Endothelial cell of umbilical vein (primary cell): ENCODE data around the gene MS4A1. TPM values are rescaled to one million over a fixed set of nuclear protein-coding genes. Genes with fewer than 3 reads are reported as not detected.

Source experiments
- BruUV-seq: library from RNA; stranded (reverse); fragments of 400-500 nt; replicated peaks from 2 replicates; lab custom pipeline; 2021; lab: Mats Ljungman, UMichigan
- CTCF ChIA-PET: fragments of 300-600, 350-600 bp; sonication (Branson Sonifier 250); formaldehyde crosslinking; loops from one replicate; lab custom pipeline; 2021; ENCODE audit warnings: antibody characterized with exemption, inconsistent platforms; lab: Charles Lee
- POLR2A ChIA-PET: fragments of 300-600, 350-600 bp; sonication (Branson Sonifier 250); formaldehyde crosslinking; loops from one replicate; lab custom pipeline; 2021; ENCODE audit warnings: antibody characterized with exemption, inconsistent platforms; lab: Charles Lee
- DNase-seq: peaks from one replicate; pipeline ENCODE4 v3.0.0-alpha.2; 2011; ENCODE audit warnings: low read depth, low spot score
- FAIRE-seq: peaks from 2 replicates; lab custom pipeline; 2011; peaks lifted over from hg19 to GRCh38; lab: Jason Lieb, UNC
- H2AFZ ChIP-seq: 2 replicates; pipeline ENCODE4 v1.6.0; 2012; ENCODE audit warnings: low read depth, low read length, control low read depth, inconsistent platforms
- H3K27ac ChIP-seq: 2 replicates; pipeline ENCODE4 v1.5.1; 2011; ENCODE audit warnings: low read depth, mild to moderate bottlenecking, control low read depth, low read length, moderate library complexity; ENCODE audit not compliant: insufficient read depth
- H3K27me3 ChIP-seq, 2 experiments: 2 replicates each; pipeline versions ENCODE4 v1.6.0 to v1.6.1; 2011; ENCODE audit warnings: low read length in 2 of 2, mixed read lengths in 1 of 2; ENCODE audit not compliant: control insufficient read depth in 2 of 2, insufficient read depth in 2 of 2
- H3K36me3 ChIP-seq, 2 experiments: 2 replicates in 1 of 2; 3 replicates in 1 of 2; pipeline ENCODE4 v1.5.1; 2011; ENCODE audit warnings: low read length in 2 of 2, mild to moderate bottlenecking in 1 of 2, moderate library complexity in 1 of 2; ENCODE audit not compliant: control insufficient read depth in 2 of 2, insufficient read depth in 2 of 2; ENCODE audit errors: extremely low read depth in 1 of 2
- H3K4me1 ChIP-seq: 3 replicates; pipeline ENCODE4 v1.5.1; 2011; ENCODE audit warnings: mild to moderate bottlenecking, low read length; ENCODE audit not compliant: control insufficient read depth, insufficient read depth; ENCODE audit errors: extremely low read depth
- H3K4me2 ChIP-seq: 2 replicates; pipeline ENCODE4 v1.6.1; 2011; ENCODE audit warnings: low read length, control low read depth, mixed read lengths; ENCODE audit not compliant: insufficient read depth
- H3K4me3 ChIP-seq, 3 experiments: fragments of 200-600 bp in 1 of 3; sonication (generic), shearing (Covaris generic) in 1 of 3; replicated peaks in 1 of 3; 2 replicates each; pipeline ENCODE4 v1.5.1; 2011 to 2016; ENCODE audit warnings: control low read depth in 3 of 3, low read length in 3 of 3, mild to moderate bottlenecking in 2 of 3, inconsistent platforms in 1 of 3, low read depth in 1 of 3, moderate library complexity in 1 of 3; ENCODE audit not compliant: insufficient read depth in 1 of 3
- H3K79me2 ChIP-seq: 2 replicates; pipeline ENCODE4 v1.6.0; 2012; ENCODE audit warnings: low read length, inconsistent platforms; ENCODE audit not compliant: control insufficient read depth, insufficient read depth
- H3K9ac ChIP-seq: replicated peaks from 2 replicates; pipeline ENCODE3; 2011; ENCODE audit warnings: low read length, control low read depth; ENCODE audit not compliant: insufficient read depth; ENCODE audit errors: extremely low read depth
- H3K9me1 ChIP-seq: replicated peaks from 3 replicates; pipeline ENCODE4 v1.6.0; 2011; ENCODE audit warnings: mild to moderate bottlenecking, low read length; ENCODE audit not compliant: control insufficient read depth, insufficient read depth; ENCODE audit errors: extremely low read depth
- H3K9me3 ChIP-seq: replicated peaks from 2 replicates; pipeline ENCODE4 v1.5.1; 2012; ENCODE audit warnings: low read length, inconsistent platforms; ENCODE audit not compliant: control insufficient read depth, insufficient read depth
- H4K20me1 ChIP-seq: replicated peaks from 2 replicates; pipeline ENCODE3; 2011; ENCODE audit warnings: mild to moderate bottlenecking, low read length; ENCODE audit not compliant: control insufficient read depth, insufficient read depth; ENCODE audit errors: extremely low read depth
- CTCF ChIP-seq, 2 donors: IDR thresholded peaks; 1 replicate in 1 of 2; 2 replicates in 1 of 2; pipeline ENCODE4 v1.5.1; 2011; ENCODE audit warnings: low read length in 2 of 2, mild to moderate bottlenecking in 2 of 2, moderate library complexity in 2 of 2, control low read depth in 1 of 2, inconsistent platforms in 1 of 2, low read depth in 1 of 2; ENCODE audit not compliant: insufficient read depth in 1 of 2; ENCODE audit errors: extremely low read depth in 1 of 2
- EZH2 ChIP-seq: IDR thresholded peaks from 2 replicates; pipeline ENCODE4 v1.6.1; 2012; ENCODE audit warnings: borderline replicate concordance, low read depth, mild to moderate bottlenecking, moderate library complexity, low read length, inconsistent platforms; ENCODE audit not compliant: severe bottlenecking
- FOS ChIP-seq: IDR thresholded peaks from 2 replicates; pipeline ENCODE4 v1.6.1; 2011; ENCODE audit warnings: mild to moderate bottlenecking, low read length, moderate library complexity, borderline replicate concordance; ENCODE audit not compliant: insufficient read depth
- GATA2 ChIP-seq: IDR thresholded peaks from 2 replicates; pipeline ENCODE4 v1.7.0; 2011; ENCODE audit warnings: low read depth, mild to moderate bottlenecking, moderate library complexity, mixed read lengths, low read length; ENCODE audit not compliant: insufficient read length, insufficient read depth
- JUN ChIP-seq: IDR thresholded peaks from 2 replicates; pipeline ENCODE4 v1.6.1; 2011; ENCODE audit warnings: borderline replicate concordance, low read depth; ENCODE audit not compliant: insufficient read length, insufficient read depth
- MAX ChIP-seq: IDR thresholded peaks from 2 replicates; pipeline ENCODE4 v1.6.1; 2011; ENCODE audit not compliant: insufficient read depth, insufficient read length
- MYC ChIP-seq: IDR thresholded peaks from one replicate; pipeline ENCODE4 v1.6.1; 2011; ENCODE audit warnings: mild to moderate bottlenecking, low read depth, low read length
- POLR2A ChIP-seq: IDR thresholded peaks from 2 replicates; pipeline ENCODE4 v1.6.1; 2012; ENCODE audit warnings: low read depth, mild to moderate bottlenecking, control low read depth, low read length
- POLR2AphosphoS5 ChIP-seq: IDR thresholded peaks from 2 replicates; pipeline ENCODE4 v1.6.1; 2012; ENCODE audit warnings: low read depth, mild to moderate bottlenecking, control low read depth, low read length, moderate library complexity; ENCODE audit not compliant: insufficient read depth
- dilution Hi-C: fragments of 300-500 bp; cut with MboI; formaldehyde crosslinking; loops from one replicate; pipeline ENCODE4 v1.15.0; 2019; ENCODE audit warnings: low sequenced_read_pairs; ENCODE audit not compliant: extremely low pct_ligation_motif_present
- intact Hi-C: fragments of 100-400 bp; cut with micrococcal nuclease; formaldehyde crosslinking; loops from one replicate; pipeline ENCODE4 v1.10.0; 2022
- polyA plus RNA-seq, 4 experiments: library from polyadenylated mRNA; depleted of rRNA in 3 of 4; stranded (reverse) in 3 of 4; unstranded in 1 of 4; fragments of >200 nt; gene quantifications; 2 replicates each; pipeline versions ENCODE4 v1.2.1 to v1.2.3, GENCODE V29; 2011 to 2012; ENCODE audit warnings: missing spikeins in 1 of 4
- total RNA-seq: library from RNA; stranded (reverse); gene quantifications from 2 replicates; pipeline ENCODE4 v1.2.3, GENCODE V29; 2021

The MS4A1 gene
- total and polyA plus RNA-seq, 2 donors (not counting 3 experiments of a cell fraction or from before 2014, with no cell fraction given): not detected

- FAIRE-seq: no peak
- H3K36me3 ChIP-seq: no peaks in the 10 kb centered on the region
- no peak overlapping the region for H2AFZ ChIP-seq
- H3K27ac ChIP-seq: no peak overlapping the region
- ChIA-PET CTCF (no interaction called here), POLR2A (no interaction called here)
- no peaks in the 10 kb centered on the region for H3K27me3 ChIP-seq
- dilution Hi-C loops: no loop called here
- H3K4me2 ChIP-seq: no peak overlapping the region
- H3K9ac ChIP-seq: no peak overlapping the region
- no peaks in the 10 kb centered on the region for H3K9me3 ChIP-seq
- intact Hi-C loops: no loop called here
- no TSS peak for BruUV-seq
- TF ChIP-seq MYC (no peak), POLR2AphosphoS5 (no peak), EZH2 (no peak), POLR2A (no peak), CTCF (IDR thresholded peaks at IDR 0.05; ENCODE audit: extremely low read depth in 1 of 2, insufficient read depth in 1 of 2, low read depth in 1 of 2, low read length in 2 of 2) (no peak), FOS (no peak), MAX (no peak), JUN (no peak), GATA2 (no peak)
- no peaks in the 10 kb centered on the region for H3K4me1 ChIP-seq
- no peaks in the 10 kb centered on the region for H3K9me1 ChIP-seq
- no peak overlapping the region for H3K4me3 ChIP-seq
- no peaks in the 10 kb centered on the region for H3K79me2 ChIP-seq
- no peak for DNase-seq
- no peaks in the 10 kb centered on the region for H4K20me1 ChIP-seq
Observed at GRCh38 chr11:60469723-60470122, 14.1 kb downstream of the MS4A1 start.
